ENCODE results near the gene DGKG.

Gene DGKG

DNA sequence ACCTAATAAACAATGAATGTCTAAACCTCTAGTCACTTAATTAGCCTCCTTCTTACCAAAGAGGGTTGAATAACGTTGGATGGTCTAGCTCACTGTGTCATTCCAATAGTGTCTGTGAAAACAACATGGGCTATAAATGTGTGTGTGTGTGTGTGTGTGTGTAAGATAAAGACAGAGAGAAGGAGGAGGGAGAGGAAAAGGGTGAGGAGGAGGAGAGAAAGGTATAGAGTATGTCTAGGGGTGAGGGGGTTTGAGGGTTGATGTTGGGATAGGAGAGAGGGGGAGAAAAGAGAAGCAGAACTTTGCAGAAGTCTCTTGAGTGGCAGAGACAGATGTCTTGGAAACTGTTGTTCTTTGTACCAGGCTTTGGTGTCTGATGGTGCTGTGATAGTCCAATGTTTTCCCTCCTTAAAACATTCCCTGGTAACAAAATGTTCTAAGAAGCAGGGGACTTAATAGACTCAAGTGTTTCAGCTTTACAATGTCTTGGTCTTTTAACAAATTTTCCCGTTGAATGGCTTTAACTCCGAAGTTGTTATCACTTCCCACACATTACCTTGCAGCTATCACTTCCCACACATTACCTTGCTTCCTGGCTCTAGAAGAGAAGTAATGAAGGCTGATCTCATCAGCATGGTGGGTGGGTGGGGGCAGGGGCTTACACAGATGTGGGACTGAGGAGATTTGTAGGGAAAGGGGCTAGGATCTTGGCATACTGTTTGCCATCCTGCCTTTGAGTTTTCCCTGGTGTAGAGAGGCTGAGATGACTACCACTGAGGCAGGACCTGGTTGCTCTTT, 195.3 kb downstream of the DGKG start:
- no peak for DNase-seq

DNA sequence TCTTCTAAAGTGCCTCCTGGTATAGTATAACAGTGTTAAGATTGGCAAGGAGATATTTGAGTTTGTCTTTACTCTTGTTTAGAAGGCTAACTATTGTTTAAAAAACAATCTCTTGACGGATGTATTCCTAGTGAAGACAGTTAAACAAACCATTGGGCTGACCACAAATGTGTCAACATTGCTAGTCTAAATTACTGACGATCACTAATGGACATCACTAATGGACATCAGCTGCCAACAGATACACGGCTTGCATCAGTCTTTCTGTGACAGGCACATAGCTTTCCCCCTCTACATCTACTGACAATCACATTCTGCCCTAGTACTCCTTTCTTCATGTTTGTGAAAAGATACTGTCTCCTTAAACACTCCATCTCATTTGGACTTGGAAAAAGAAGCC, 196.0 kb downstream of the DGKG start:
- no peak for DNase-seq

DNA sequence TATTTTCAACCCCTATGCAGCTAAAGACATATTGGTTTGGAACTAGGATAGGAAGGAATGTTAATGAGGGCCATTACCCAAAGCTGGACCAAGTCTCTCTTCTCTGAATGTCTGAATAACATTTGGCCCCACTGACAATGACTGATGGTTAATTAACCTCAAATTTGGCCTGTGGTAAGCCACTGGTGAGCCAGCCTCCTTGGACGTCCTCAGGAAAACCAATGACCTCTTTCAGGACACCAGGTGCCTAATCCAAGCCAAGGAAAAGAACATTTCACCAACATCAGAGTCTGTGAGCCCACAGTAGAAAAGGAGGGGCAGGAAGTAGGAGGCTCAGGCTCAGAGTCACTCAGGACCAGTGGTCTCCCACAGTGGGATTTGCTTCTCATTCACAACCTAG, 196.7 kb downstream of the DGKG start:
- no peak for DNase-seq

DNA sequence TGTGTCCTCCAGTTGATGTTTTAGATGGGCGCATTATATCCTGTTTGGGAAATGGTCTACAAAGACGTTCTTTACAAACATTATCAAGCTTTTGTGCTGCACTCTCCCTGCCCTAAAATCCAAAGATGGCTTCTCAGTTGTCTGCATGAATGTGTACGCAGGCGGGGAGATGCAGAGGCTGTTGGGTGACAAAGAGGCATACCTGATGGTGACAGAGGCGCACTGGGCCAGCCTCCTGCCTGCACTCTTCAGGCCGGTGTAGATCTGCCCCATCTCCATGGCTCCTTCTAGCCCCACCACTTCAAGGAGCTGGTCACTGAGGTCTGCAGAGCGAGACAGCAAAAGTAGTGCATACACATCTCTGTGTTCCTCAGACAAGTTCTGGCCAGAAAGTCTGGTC, 197.3 kb downstream of the DGKG start:
- DNase-seq, result peak; percentile 16

DNA sequence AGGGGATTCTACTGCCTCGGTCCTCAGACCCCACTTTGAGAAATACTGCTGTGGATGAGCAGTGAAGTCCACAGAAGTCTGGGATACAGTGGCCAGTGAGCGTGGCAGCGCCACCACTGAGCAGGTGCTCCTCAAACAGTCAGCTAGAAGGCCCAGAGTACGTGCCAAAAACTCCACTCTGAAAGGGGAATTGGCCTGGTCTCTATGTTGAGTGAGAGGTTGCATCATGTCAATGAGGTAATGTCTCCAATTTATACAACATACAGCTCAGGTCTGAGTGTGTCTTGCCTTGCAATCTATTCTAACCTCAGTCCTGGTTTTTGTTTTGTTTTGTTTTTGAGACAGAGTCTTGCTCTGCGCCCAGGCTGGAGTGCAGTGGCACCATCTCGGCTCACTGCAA, 199.8 kb downstream of the DGKG start:
- no peak for DNase-seq

- DNase-seq, result no peak
Measured at GRCh38 chr3:186160691-186161243, 201.3 kb downstream of the DGKG start.

DNA sequence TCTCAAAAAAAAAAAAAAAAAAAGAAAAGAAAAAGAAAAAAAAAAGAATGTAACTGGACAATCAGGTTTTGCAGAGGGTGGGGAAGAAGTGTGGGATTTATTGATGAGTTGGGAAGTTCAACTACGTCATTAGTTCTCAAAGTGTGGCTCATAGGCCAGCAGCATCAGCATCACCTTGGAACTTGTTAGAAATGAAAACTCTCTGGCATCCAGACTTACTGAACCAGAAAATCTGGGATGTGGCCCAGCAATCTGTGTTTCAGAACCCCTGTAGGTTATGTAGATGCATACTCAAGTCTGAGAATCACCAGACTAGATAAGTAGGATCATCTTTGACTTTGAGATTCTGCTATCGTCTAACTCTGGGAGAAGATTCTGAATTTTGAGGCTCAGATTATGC, 207.4 kb downstream of the DGKG start:
- no peak for DNase-seq

- DNase-seq, result no peak
Measured at GRCh38 chr3:186152889-186153292, 209.1 kb downstream of the DGKG start.

DNA sequence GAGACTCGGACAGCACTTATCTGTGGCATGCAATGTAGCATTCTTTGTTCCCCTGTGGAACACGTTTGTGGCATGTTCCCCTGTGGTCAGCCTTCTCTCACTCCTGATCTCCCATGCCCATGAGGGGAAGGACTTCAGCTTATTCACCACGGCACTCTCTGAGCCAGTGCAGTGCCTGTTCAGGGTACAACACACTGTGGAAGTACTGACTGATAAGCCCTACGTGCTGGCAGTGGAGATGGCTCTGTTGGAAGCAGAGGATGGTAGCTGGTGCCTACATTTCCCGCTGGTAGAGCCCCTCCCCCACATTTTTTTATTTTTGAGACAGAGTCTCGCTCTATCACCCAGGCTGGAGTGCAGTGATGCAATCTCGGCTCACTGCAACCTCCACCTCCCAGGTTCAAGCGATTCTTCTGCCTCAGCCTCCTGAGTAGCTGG, 209.7 kb downstream of the DGKG start:
- DNase-seq, result no peak

GRCh38 chr3:186151077-186151971, 210.7 kb downstream of the DGKG start:
- no peak for DNase-seq

DNA sequence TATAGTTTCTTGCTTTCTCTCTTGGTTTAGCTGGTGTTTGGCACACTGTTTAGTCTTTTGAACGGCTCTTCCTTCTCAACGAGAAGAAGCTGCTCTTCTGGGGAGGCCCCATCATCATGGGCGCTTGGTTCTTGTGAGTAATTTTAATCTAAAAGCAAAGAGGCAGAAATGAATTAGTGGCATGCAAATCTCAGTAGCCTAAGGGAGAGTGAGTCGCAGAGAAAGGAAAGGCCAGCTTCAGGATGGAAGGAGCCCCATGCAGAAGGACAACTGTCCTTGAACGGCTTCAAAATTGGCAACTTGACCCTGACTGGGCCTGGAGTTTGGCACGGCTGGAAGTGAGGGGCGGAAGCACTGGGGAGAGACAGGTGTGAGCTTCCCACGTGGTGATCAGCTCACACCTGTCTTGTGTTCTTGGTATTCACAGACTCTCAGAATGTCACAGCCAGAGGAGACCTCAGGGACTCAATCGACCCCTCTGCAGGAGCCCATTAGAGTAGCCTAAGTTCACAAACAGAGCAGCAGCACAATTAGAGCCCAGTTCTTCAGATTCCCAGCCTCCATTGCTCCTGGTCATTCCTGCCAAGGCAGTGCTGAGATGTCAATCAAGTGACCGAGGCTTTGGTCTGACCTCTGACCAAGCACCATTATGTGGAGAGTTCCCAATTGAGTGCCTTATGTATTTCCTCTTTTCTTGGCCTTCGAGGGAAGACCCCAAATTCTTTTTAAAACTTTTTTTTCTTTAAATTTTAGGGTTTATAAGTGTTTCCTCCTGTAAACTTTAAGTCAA, 211.8 kb downstream of the DGKG start:
- no peak for DNase-seq

- DNase-seq, result no peak
Measured at GRCh38 chr3:186149319-186149960, 212.6 kb downstream of the DGKG start.

DNA sequence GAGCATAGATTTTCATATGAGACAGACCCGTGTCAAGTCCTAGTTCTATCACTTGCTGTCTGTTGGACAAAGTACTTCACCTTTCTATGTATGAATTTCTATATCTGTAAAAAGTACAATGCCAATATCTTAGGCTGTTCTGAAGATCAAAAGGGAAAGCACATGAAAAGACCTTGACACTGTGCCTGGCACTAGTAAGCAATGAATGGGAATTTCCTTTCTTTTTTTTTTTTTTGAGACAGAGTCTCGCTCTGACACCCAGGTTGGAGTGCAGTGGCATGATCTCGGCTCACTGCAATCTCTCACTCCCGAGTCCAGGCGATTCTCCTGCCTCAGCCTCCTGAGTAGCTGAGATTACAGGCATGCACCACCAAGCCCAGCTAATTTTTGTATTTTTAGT, 217.8 kb downstream of the DGKG start:
- DNase-seq, result no peak

DNA sequence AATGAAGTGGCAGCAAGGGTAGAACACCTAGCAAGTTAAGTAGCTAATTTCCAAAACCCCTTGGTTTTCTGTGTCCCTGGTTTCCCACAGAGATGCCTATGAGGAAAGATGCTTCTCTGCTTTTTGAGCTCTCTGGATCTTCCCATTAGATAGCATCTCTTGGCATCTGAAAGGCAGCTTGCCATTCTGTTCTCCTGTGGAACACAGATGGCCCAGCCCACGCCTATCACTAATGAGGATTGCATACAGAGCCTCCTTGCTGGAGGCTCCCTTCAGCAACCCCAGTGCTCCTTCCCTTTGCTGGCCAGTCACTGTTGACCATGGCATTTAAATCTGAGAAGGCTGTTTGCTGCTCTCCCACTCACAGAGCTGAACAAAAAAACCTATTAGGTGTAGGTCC, 218.8 kb downstream of the DGKG start:
- no peak for DNase-seq

- DNase-seq, result no peak
Measured at GRCh38 chr3:186142393-186142932, 219.6 kb downstream of the DGKG start.

DNA sequence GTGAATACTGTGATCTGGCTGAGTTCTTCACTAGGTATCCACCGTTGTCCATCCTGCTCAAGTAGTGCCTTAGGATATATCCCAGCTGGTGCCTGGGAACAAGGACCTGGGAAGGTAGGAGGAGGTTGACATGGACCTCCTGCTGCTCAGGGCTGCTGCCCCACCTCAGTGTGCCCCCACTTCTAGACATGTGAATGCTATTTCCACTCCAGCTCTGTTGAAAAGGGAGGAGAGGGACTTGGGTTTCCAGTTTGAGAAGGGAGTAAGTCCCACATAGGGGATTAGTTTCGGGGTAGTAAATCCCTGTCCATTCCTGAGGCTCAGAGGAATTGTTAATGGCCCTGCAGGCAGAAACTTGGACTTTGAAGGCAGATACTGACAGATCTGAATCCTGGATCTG, 220.2 kb downstream of the DGKG start:
- no peak for DNase-seq

- no peak for DNase-seq
Measured at GRCh38 chr3:186138272-186138981, 223.6 kb downstream of the DGKG start.

GRCh38 chr3:186137051-186137685, 224.9 kb downstream of the DGKG start:
- DNase-seq, result no peak

DNA sequence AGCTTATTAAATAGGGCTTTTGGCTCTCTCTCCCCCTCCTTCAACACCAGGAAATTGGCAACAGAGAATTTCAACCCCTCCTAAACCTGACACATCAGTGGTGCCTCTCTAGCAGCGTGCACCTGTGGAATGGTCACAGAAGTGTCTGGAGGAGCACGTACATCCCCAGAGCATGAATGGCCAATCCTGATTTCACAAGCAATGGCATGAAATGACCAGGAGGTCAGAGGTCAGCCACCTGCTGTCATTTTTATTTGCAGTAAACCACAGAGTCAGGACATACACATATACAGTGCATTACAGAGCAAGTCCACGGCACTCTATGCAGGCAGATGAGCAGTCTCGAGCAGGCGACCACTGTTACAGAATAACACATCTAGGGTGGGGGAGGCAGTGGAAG, 228.1 kb downstream of the DGKG start:
- DNase-seq, result no peak

DNA sequence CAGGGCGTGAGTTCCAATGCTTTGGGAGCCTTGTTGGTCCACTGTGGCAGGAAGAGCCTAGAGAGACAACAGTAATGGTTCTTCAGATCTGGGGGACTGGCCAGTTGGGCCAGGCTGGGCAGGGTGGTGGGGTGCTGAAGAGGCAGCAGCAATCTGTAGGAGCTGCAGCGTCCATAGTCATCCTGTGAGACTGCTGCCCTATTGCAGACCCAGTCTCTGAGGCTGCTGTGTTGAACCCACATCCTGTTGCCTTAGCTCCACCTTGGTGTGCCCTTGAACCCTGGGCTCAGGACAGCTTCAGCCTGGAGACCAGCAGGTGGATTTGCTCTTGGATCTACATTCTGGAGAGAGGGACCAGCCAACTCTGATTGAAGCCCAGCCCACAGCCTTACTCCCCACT, 229.5 kb downstream of the DGKG start:
- DNase-seq, result no peak

DNA sequence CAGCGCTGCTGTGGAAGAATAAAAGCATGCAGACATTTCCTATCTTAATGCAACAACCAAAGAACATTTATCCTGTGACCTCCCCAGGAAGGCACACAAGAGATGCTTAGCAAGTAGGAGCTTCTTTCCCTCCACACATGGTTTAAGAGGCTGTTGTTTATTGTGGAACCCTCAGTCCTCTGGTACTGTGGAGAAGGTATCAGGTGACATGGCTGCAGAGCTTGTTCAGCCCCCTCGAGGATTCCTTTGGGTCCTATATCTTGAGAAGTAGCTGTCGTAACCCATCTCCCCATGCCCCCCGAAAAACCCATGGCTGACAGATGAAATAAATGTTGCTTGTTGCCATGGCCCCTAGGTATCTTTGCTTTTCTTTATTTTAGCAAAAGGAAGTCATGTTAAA, 232.8 kb downstream of the DGKG start:
- DNase-seq, result no peak
